ENCODE results near the gene BAG5.
A peak's percentile ranks its signal among the peaks of the same experiment; 100 is the strongest.

BAG5 gene

GRCh38 chr14:103519043-103519836 lies 43.2 kb downstream of the BAG5 start:
- Histone ChIP-seq H3K27ac (peak overlapping the region in 3 of 11 experiments; percentile 17 to 43 (median 34); a peak in 5 of 22 replicates), H3K4me3 (peak overlapping the region in 1 of 10 experiments; percentile 9; a peak in 1 of 20 replicates), H3K9ac (peak overlapping the region in 5 of 11 experiments; percentile 35 to 69 (median 44); a peak in 8 of 22 replicates), H3K4me1 (peaks cover 32 to 80% (median 56%) of the 10 kb centered on the region in 10 experiments), H3K27me3 (peaks cover 29 to 41% (median 39%) of the 10 kb centered on the region in 11 experiments), H3K36me3 (no peaks in the 10 kb centered on the region; a peak in 1 of 22 replicates), H3K4me2 (peak overlapping the region; percentile 79 to 90 (median 86)), H4K20me1 (peaks cover 0 to 85% (median 32%) of the 10 kb centered on the region in 11 experiments; a peak in 18 of 22 replicates), H3K9me3 (replicated peaks in 1 of 11) (0 out of 22 replicates have a peak, but pooled peaks cover 0 to 9% (median 0%) of the 10 kb centered on the region in 11 experiments)
- TF ChIP-seq Cebpa-rat (IDR thresholded peaks at IDR 0.05), result no peak

GRCh38 chr14:103518422-103519042 lies 43.9 kb downstream of the BAG5 start:
- Histone ChIP-seq H3K4me3 (peak overlapping the region in 1 of 10 experiments; percentile 9; a peak in 1 of 20 replicates), H3K27ac (peak overlapping the region in 2 of 11 experiments; percentile 34 to 43; a peak in 3 of 22 replicates), H3K36me3 (peaks cover 0 to 3% (median 0%) of the 10 kb centered on the region in 11 experiments; a peak in 1 of 22 replicates), H3K27me3 (peaks cover 22 to 34% (median 32%) of the 10 kb centered on the region in 11 experiments), H3K9me3 (replicated peaks in 1 of 11) (0 out of 22 replicates have a peak, but pooled peaks cover 0 to 9% (median 0%) of the 10 kb centered on the region in 11 experiments), H4K20me1 (peaks cover 0 to 85% (median 33%) of the 10 kb centered on the region in 11 experiments; a peak in 17 of 22 replicates), H3K4me1 (peaks cover 35 to 87% (median 60%) of the 10 kb centered on the region in 10 experiments), H3K4me2 (peak overlapping the region; percentile 79 to 90 (median 86)), H3K9ac (peak overlapping the region in 7 of 11 experiments; percentile 7 to 58 (median 41); a peak in 10 of 22 replicates)
- TF ChIP-seq Cebpa-rat (IDR thresholded peaks at IDR 0.05), result no peak

GRCh38 chr14:103517721-103518421 lies 44.6 kb downstream of the BAG5 start:
- no peak for TF ChIP-seq Cebpa-rat (IDR thresholded peaks at IDR 0.05)
- Histone ChIP-seq H3K27me3 (peaks cover 15 to 27% (median 25%) of the 10 kb centered on the region in 11 experiments), H3K4me1 (peaks cover 41 to 89% (median 62%) of the 10 kb centered on the region in 10 experiments), H3K27ac (no peak overlapping the region), H4K20me1 (peaks cover 0 to 86% (median 28%) of the 10 kb centered on the region in 11 experiments; a peak in 17 of 22 replicates), H3K36me3 (peaks cover 0 to 3% (median 0%) of the 10 kb centered on the region in 11 experiments; a peak in 1 of 22 replicates), H3K4me3 (no peak overlapping the region), H3K9ac (peak overlapping the region in 7 of 11 experiments; percentile 7 to 58 (median 35); a peak in 8 of 22 replicates), H3K4me2 (peak overlapping the region in 5 of 11 experiments; percentile 79 to 87 (median 86); a peak in 4 of 22 replicates), H3K9me3 (replicated peaks in 1 of 11) (0 out of 22 replicates have a peak, but pooled peaks cover 0 to 3% (median 0%) of the 10 kb centered on the region in 11 experiments)

GRCh38 chr14:103517174-103517566 lies 45.3 kb downstream of the BAG5 start:
- Histone ChIP-seq H3K4me1 (peaks cover 43 to 88% (median 62%) of the 10 kb centered on the region in 10 experiments), H4K20me1 (peaks cover 0 to 87% (median 28%) of the 10 kb centered on the region in 11 experiments; a peak in 18 of 22 replicates), H3K27me3 (peaks cover 8 to 20% (median 18%) of the 10 kb centered on the region in 11 experiments), H3K9me3 (replicated peaks in 1 of 11) (no peaks in the 10 kb centered on the region), H3K27ac (no peak overlapping the region), H3K9ac (peak overlapping the region in 5 of 11 experiments; percentile 1 to 50 (median 13); a peak in 4 of 22 replicates), H3K4me3 (no peak overlapping the region), H3K4me2 (no peak overlapping the region), H3K36me3 (peaks cover 0 to 6% (median 0%) of the 10 kb centered on the region in 11 experiments; a peak in 1 of 22 replicates)
- no peak for TF ChIP-seq Cebpa-rat (IDR thresholded peaks at IDR 0.05)

- Histone ChIP-seq H3K27ac (no peak overlapping the region), H3K4me3 (no peak overlapping the region), H3K9ac (peak overlapping the region in 5 of 11 experiments; percentile 1 to 50 (median 14); a peak in 4 of 22 replicates), H4K20me1 (peaks cover 0 to 85% (median 28%) of the 10 kb centered on the region in 11 experiments; a peak in 18 of 22 replicates), H3K27me3 (peaks cover 2 to 14% (median 12%) of the 10 kb centered on the region in 11 experiments), H3K4me1 (peaks cover 40 to 85% (median 57%) of the 10 kb centered on the region in 10 experiments), H3K36me3 (peaks cover 0 to 9% (median 2%) of the 10 kb centered on the region in 11 experiments; a peak in 9 of 22 replicates), H3K4me2 (peak overlapping the region in 3 of 11 experiments; percentile 7 to 34 (median 26); a peak in 3 of 22 replicates), H3K9me3 (replicated peaks in 1 of 11) (no peaks in the 10 kb centered on the region)
- TF ChIP-seq Cebpa-rat (IDR thresholded peaks at IDR 0.05), result no peak
These were observed 45.9 kb downstream of the BAG5 start for GRCh38 chr14:103516426-103517173.

- H3K27ac ChIP-seq, result no peak overlapping the region
These were observed 47.6 kb downstream of the BAG5 start for GRCh38 chr14:103514596-103515421.

More at GRCh38 chr14:103514596-103515421, 47.6 kb downstream of the BAG5 start:
- Histone ChIP-seq H3K4me3 (no peak overlapping the region), H3K4me1 (peaks cover 31 to 78% (median 43%) of the 10 kb centered on the region in 10 experiments), H3K9me3 (replicated peaks in 1 of 11) (no peaks in the 10 kb centered on the region), H3K9ac (no peak overlapping the region), H4K20me1 (peaks cover 0 to 84% (median 26%) of the 10 kb centered on the region in 11 experiments; a peak in 18 of 22 replicates), H3K27me3 (no peaks in the 10 kb centered on the region), H3K4me2 (peak overlapping the region in 5 of 11 experiments; percentile 11 to 52 (median 48); a peak in 8 of 22 replicates), H3K36me3 (peaks cover 0 to 27% (median 19%) of the 10 kb centered on the region in 11 experiments; a peak in 19 of 22 replicates)
- no peak for TF ChIP-seq Cebpa-rat (IDR thresholded peaks at IDR 0.05)
